IMR-90 (cell line): ENCODE results near the gene ARMH4. TPM values are rescaled to one million over a fixed set of nuclear protein-coding genes. Genes with fewer than 3 reads are reported as not detected.

Source experiments
- ATAC-seq: fragments of 200-7000 bp; cut with Tn5 transposase; 2 replicates; pipeline ENCODE4 v1.9.1; 2020; ENCODE audit warnings: low read depth, mild to moderate bottlenecking, moderate library complexity
- BruUV-seq: library from RNA; stranded (reverse); fragments of 400-500 nt; replicated peaks from 2 replicates; lab custom pipeline; 2021; lab: Mats Ljungman, UMichigan
- CTCF ChIA-PET: fragments of 300-600 bp; formaldehyde crosslinking; extraction: SDS; loops from one replicate; lab custom pipeline; 2021; ENCODE audit warnings: antibody characterized with exemption; lab: Yijun Ruan, JAX
- POLR2A ChIA-PET: fragments of 300-600 bp; sonication (Branson Sonifier 250); formaldehyde crosslinking; loops from one replicate; lab custom pipeline; 2022; ENCODE audit warnings: antibody characterized with exemption; ENCODE audit not compliant: unreplicated experiment; lab: Charles Lee
- DNase-seq: peaks from one replicate; pipeline ENCODE4 v3.0.0; 2013
- H2AFZ ChIP-seq: replicated peaks from 2 replicates; pipeline ENCODE3; 2013; ENCODE audit warnings: low read length, mild to moderate bottlenecking; ENCODE audit not compliant: poor library complexity
- H2AK5ac ChIP-seq: 2 replicates; pipeline ENCODE4 v1.6.1; 2013; ENCODE audit warnings: low read depth, low read length, inconsistent platforms
- H2AK9ac ChIP-seq: replicated peaks from 2 replicates; pipeline ENCODE3; 2013; ENCODE audit warnings: mild to moderate bottlenecking, low read depth, low read length, moderate library complexity; ENCODE audit not compliant: poor library complexity
- H2BK120ac ChIP-seq: 2 replicates; pipeline ENCODE4 v1.6.1; 2013; ENCODE audit warnings: low read depth, low read length, inconsistent platforms
- H2BK15ac ChIP-seq: 3 replicates; pipeline ENCODE4 v1.6.1; 2013; ENCODE audit warnings: low read depth, low read length, inconsistent platforms
- H2BK20ac ChIP-seq: 2 replicates; pipeline ENCODE4 v1.6.1; 2013; ENCODE audit warnings: low read depth, mild to moderate bottlenecking, inconsistent platforms, low read length, moderate library complexity
- H2BK5ac ChIP-seq: 2 replicates; pipeline ENCODE4 v1.6.1; 2013; ENCODE audit warnings: mild to moderate bottlenecking, low read depth, low read length, inconsistent platforms; ENCODE audit not compliant: poor library complexity, severe bottlenecking
- H3K14ac ChIP-seq: replicated peaks from 2 replicates; pipeline ENCODE4 v1.6.1; 2013; ENCODE audit warnings: low read depth, low read length, inconsistent platforms
- H3K18ac ChIP-seq: 2 replicates; pipeline ENCODE4 v1.6.1; 2013; ENCODE audit warnings: low read depth, low read length, control low read depth
- H3K23ac ChIP-seq: 2 replicates; pipeline ENCODE4 v1.6.1; 2013; ENCODE audit warnings: low read depth, low read length, inconsistent platforms
- H3K27ac ChIP-seq: 2 replicates; pipeline ENCODE4 v1.5.1; 2013; ENCODE audit warnings: mild to moderate bottlenecking, control low read depth, low read length; ENCODE audit not compliant: insufficient read depth
- H3K27me3 ChIP-seq: 2 replicates; pipeline ENCODE4 v1.6.1; 2013; ENCODE audit warnings: low read length; ENCODE audit not compliant: control insufficient read depth, insufficient read depth
- H3K36me3 ChIP-seq: 2 replicates; pipeline ENCODE4 v1.6.1; 2013; ENCODE audit warnings: low read length, mixed read lengths; ENCODE audit not compliant: control insufficient read depth, insufficient read depth
- H3K4ac ChIP-seq: 2 replicates; pipeline ENCODE4 v1.6.1; 2013; ENCODE audit warnings: low read depth, low read length, inconsistent platforms
- H3K4me1 ChIP-seq: 2 replicates; pipeline ENCODE4 v1.6.1; 2013; ENCODE audit warnings: low read length, mixed read lengths; ENCODE audit not compliant: control insufficient read depth, insufficient read depth
- H3K4me2 ChIP-seq: 2 replicates; pipeline ENCODE4 v1.6.1; 2013; ENCODE audit warnings: low read depth, mild to moderate bottlenecking, control low read depth, low read length, moderate library complexity
- H3K4me3 ChIP-seq: 2 replicates; pipeline ENCODE4 v1.5.1; 2013; ENCODE audit warnings: low read depth, mild to moderate bottlenecking, control low read depth, low read length, moderate library complexity; ENCODE audit not compliant: insufficient read depth
- H3K56ac ChIP-seq: 2 replicates; pipeline ENCODE4 v1.6.1; 2013; ENCODE audit warnings: low read length, inconsistent platforms; ENCODE audit not compliant: insufficient read depth; ENCODE audit errors: extremely low read depth
- H3K79me1 ChIP-seq, 2 experiments: 2 replicates each; pipeline ENCODE4 v1.6.1; 2013; ENCODE audit warnings: low read length in 2 of 2, inconsistent platforms in 1 of 2, low read depth in 1 of 2
- H3K9ac ChIP-seq: 2 replicates; pipeline ENCODE4 v1.6.1; 2013; ENCODE audit warnings: low read depth, low read length, control low read depth
- H3K9me1 ChIP-seq: 2 replicates; pipeline ENCODE4 v1.6.1; 2013; ENCODE audit warnings: low read length, inconsistent platforms; ENCODE audit not compliant: insufficient read depth
- H3K9me3 ChIP-seq: 2 replicates; pipeline ENCODE4 v1.6.1; 2013; ENCODE audit warnings: low read length; ENCODE audit not compliant: control insufficient read depth, insufficient read depth
- H4K20me1 ChIP-seq: 2 replicates; pipeline ENCODE4 v1.6.1; 2013; ENCODE audit warnings: low read length, inconsistent platforms; ENCODE audit not compliant: insufficient read depth
- H4K5ac ChIP-seq: 2 replicates; pipeline ENCODE4 v1.6.1; 2013; ENCODE audit warnings: mild to moderate bottlenecking, low read depth, low read length, control low read depth
- H4K8ac ChIP-seq, 2 experiments: 2 replicates each; pipeline ENCODE4 v1.6.1; 2013; ENCODE audit warnings: low read depth in 2 of 2, low read length in 2 of 2, control low read depth in 1 of 2, inconsistent platforms in 1 of 2
- H4K91ac ChIP-seq: 2 replicates; pipeline ENCODE4 v1.6.1; 2013; ENCODE audit warnings: low read depth, low read length, inconsistent platforms; ENCODE audit not compliant: insufficient read depth
- ELK1 ChIP-seq: fragments of 150-350 bp; IDR thresholded peaks from 2 replicates; pipeline ENCODE4 v1.6.1; 2016; ENCODE audit warnings: low read depth, mild to moderate bottlenecking, low read length, moderate library complexity, borderline replicate concordance
- FOS ChIP-seq: fragments of 150-350 bp; IDR thresholded peaks from 2 replicates; pipeline ENCODE4 v1.6.1; 2016; ENCODE audit warnings: low read depth, low read length
- MAFK ChIP-seq: IDR thresholded peaks from 2 replicates; pipeline ENCODE4 v1.6.1; 2012; ENCODE audit warnings: low read depth, low read length, improper control_type of control experiment
- MAZ ChIP-seq: IDR thresholded peaks from 2 replicates; pipeline ENCODE4 v1.6.1; 2012; ENCODE audit warnings: low read depth, mild to moderate bottlenecking, low read length, improper control_type of control experiment, moderate library complexity, borderline replicate concordance
- MXI1 ChIP-seq: IDR thresholded peaks from 2 replicates; pipeline ENCODE4 v1.6.1; 2012; ENCODE audit warnings: low read depth, mild to moderate bottlenecking, low read length, moderate library complexity, borderline replicate concordance
- POLR2A ChIP-seq: IDR thresholded peaks from 2 replicates; pipeline ENCODE4 v1.6.1; 2012; ENCODE audit warnings: mild to moderate bottlenecking, low read depth, low read length
- RAD21 ChIP-seq: IDR thresholded peaks from 2 replicates; pipeline ENCODE4 v1.6.1; 2012; ENCODE audit warnings: low read length, improper control_type of control experiment
- RCOR1 ChIP-seq: IDR thresholded peaks from 2 replicates; pipeline ENCODE4 v1.6.1; 2012; ENCODE audit warnings: mild to moderate bottlenecking, low read length, improper control_type of control experiment; ENCODE audit not compliant: insufficient replicate concordance
- SMC3 ChIP-seq: fragments of 150-350 bp; IDR thresholded peaks from 2 replicates; pipeline ENCODE4 v1.6.1; 2016; ENCODE audit warnings: low read depth, mild to moderate bottlenecking, antibody characterized with exemption, low read length, moderate library complexity
- WGBS, 2 experiments: methylation state at CpG; one replicate each; pipeline versions ENCODE4 v1.1.5 to v1.1.7; 2013; ENCODE audit warnings: missing lambda C conversion rate in 2 of 2; ENCODE audit not compliant: insufficient read length in 1 of 2; ENCODE audit errors: extremely low coverage in 2 of 2; 5-methylcytosine and 5-hydroxymethylcytosine counted together
- dilution Hi-C: fragments of 300-500 bp; cut with HindIII; formaldehyde crosslinking; loops from one replicate; pipeline ENCODE4 v1.14.3; 2018; ENCODE audit warnings: low sequenced_read_pairs; ENCODE audit not compliant: unreplicated experiment
- in situ Hi-C: fragments of 300-500 bp; cut with MboI; formaldehyde crosslinking; loops from 3 replicates; pipeline ENCODE4 v1.14.3; 2019; ENCODE audit warnings: low sequenced_read_pairs, inconsistent platforms, mixed read lengths
- intact Hi-C: fragments of 100-400 bp; cut with micrococcal nuclease; formaldehyde crosslinking; loops from 2 replicates; pipeline ENCODE4 v1.10.0; 2022
- polyA plus RNA-seq, 3 experiments: library from polyadenylated mRNA; depleted of rRNA; stranded (reverse); fragments of >200 nt; gene quantifications; 2 replicates each; pipeline ENCODE4 v1.2.3, GENCODE V29; 2012; ENCODE audit warnings: low replicate concordance in 1 of 3
- total RNA-seq: library from RNA; depleted of rRNA; stranded (reverse); fragments of >200 nt; gene quantifications from 2 replicates; pipeline ENCODE4 v1.2.3, GENCODE V29; 2012
- TF ChIP-seq, protein P1 (sequence below): conservative IDR thresholded peaks from 2 replicates; pipeline ENCODE4 v1.5.1; 2012; ENCODE audit warnings: mild to moderate bottlenecking, low read depth, low read length, improper control_type of control experiment
- TF ChIP-seq, protein P2 (sequence below): fragments of 150-350 bp; IDR thresholded peaks from 2 replicates; pipeline ENCODE4 v1.6.1; 2017; ENCODE audit warnings: mild to moderate bottlenecking, antibody characterized with exemption, low read length, low read depth

Gene ARMH4
- total and polyA plus RNA-seq, 2 of the 4 experiments (the other 2 are of a cell fraction): 4.6 to 5.6 TPM

DNA sequence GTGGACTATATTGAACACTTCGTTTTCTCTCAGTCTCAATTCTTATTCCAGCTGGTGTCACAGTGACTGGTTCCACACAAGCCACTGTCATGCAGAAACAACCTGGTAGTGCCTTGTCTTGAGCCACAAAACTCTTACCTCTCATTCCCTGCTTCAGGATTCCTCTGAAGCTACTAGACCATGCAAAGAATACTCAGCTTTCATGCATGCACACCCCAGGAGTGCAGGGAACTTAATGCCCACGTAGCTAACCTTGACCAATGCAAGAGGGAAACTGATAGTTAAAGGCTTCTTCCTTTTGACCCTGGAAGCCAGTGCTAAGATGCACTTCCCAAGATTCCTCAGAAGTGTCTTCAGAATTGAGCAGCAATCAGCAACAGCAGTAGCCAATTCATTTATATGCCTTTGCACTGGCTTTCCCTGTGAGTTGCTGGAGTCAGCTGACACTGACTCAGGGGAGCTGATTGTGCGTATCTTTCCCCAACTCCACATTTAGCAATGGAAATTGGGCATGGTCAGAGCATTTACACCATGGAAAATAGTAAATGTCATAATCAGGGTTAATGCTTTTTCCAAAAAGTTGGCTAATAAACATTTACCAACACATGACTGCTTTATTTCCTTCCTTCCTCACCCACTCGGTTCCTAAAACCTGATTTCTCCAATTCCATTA is 172.5 kb downstream of the ARMH4 start:
- Histone ChIP-seq H3K9me1 (no peaks in the 10 kb centered on the region), H3K23ac (no peak overlapping the region), H2BK20ac (no peak overlapping the region), H3K4me3 (no peak overlapping the region), H3K27me3 (no peaks in the 10 kb centered on the region), H4K5ac (no peak overlapping the region), H3K56ac (no peak overlapping the region), H3K14ac (no peak overlapping the region), H3K9me3 (no peaks in the 10 kb centered on the region), H2AK5ac (no peak overlapping the region), H3K4me1 (no peaks in the 10 kb centered on the region), H4K20me1 (no peaks in the 10 kb centered on the region), H4K91ac (no peak overlapping the region), H3K18ac (no peak overlapping the region), H2BK120ac (no peak overlapping the region), H3K9ac (no peak overlapping the region), H3K4ac (no peak overlapping the region), H2AK9ac (no peak overlapping the region), H3K4me2 (no peak overlapping the region), H3K36me3 (no peaks in the 10 kb centered on the region), H3K27ac (no peak overlapping the region), H3K79me1 (no peaks in the 10 kb centered on the region), H2BK15ac (no peak overlapping the region), H2AFZ (no peak overlapping the region), H4K8ac (no peak overlapping the region), H2BK5ac (no peak overlapping the region)
- intact Hi-C loops (no loop called here), dilution Hi-C loops (no loop called here), in situ Hi-C loops (no loop called here)
- no TSS peak for BruUV-seq
- no peak for ATAC-seq
- POLR2A ChIA-PET: no interaction called here
- no CpG with 5 or more reads among the region's 4 CpGs for whole genome bisulfite sequencing, 2 experiments
- CTCF ChIA-PET: no interaction called here
- TF ChIP-seq MXI1 (no peak), SMC3 (no peak), RCOR1 (no peak), MAFK (no peak), MAZ (no peak), FOS (no peak), RAD21 (no peak), POLR2A (no peak), ELK1 (no peak)
- TF ChIP-seq, protein P1, sequence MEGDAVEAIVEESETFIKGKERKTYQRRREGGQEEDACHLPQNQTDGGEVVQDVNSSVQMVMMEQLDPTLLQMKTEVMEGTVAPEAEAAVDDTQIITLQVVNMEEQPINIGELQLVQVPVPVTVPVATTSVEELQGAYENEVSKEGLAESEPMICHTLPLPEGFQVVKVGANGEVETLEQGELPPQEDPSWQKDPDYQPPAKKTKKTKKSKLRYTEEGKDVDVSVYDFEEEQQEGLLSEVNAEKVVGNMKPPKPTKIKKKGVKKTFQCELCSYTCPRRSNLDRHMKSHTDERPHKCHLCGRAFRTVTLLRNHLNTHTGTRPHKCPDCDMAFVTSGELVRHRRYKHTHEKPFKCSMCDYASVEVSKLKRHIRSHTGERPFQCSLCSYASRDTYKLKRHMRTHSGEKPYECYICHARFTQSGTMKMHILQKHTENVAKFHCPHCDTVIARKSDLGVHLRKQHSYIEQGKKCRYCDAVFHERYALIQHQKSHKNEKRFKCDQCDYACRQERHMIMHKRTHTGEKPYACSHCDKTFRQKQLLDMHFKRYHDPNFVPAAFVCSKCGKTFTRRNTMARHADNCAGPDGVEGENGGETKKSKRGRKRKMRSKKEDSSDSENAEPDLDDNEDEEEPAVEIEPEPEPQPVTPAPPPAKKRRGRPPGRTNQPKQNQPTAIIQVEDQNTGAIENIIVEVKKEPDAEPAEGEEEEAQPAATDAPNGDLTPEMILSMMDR: no peak
- TF ChIP-seq, protein P2, sequence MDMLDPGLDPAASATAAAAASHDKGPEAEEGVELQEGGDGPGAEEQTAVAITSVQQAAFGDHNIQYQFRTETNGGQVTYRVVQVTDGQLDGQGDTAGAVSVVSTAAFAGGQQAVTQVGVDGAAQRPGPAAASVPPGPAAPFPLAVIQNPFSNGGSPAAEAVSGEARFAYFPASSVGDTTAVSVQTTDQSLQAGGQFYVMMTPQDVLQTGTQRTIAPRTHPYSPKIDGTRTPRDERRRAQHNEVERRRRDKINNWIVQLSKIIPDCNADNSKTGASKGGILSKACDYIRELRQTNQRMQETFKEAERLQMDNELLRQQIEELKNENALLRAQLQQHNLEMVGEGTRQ: no peak
- no peak for DNase-seq
